CD4-positive, alpha-beta T cell treated with Interleukin-12 subunit alpha and Interleukin-12 subunit beta, for 1 hour (primary cell): ENCODE measurements around the gene LMNTD2.

Source experiments
- DNase-seq: peaks from one replicate; pipeline ENCODE4 v3.0.0-alpha.2; 2020

Gene LMNTD2

GRCh38 chr11:586376-587316, 26.1 kb upstream of the LMNTD2 start:
- no peak for DNase-seq

- no peak for DNase-seq
Observed at GRCh38 chr11:584287-584686, 23.7 kb upstream of the LMNTD2 start.

DNA sequence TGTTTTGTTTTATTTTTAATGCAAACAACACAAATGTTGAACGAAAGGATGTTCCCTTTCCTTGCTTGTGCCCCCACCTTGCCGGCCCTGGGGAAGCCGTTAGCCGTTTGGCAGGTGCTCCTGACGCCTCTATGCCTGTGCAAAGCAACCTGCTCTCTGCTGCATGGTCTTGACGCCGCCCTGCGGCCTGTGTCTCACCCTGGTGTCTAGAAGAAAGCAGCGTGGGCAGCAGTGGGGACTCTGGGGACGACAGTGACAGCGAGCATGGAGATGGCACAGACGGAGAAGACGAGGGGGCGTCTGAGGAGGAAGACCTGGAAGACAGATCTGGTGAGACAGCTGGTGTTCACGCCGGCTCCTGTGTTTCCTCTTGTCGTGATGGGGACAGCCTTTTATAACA, 21.2 kb upstream of the LMNTD2 start:
- DNase-seq: no peak

- DNase-seq: no peak
Observed at GRCh38 chr11:581342-581741, 20.8 kb upstream of the LMNTD2 start.

GRCh38 chr11:579830-580601, 19.5 kb upstream of the LMNTD2 start:
- no peak for DNase-seq

- no peak for DNase-seq
Observed at GRCh38 chr11:578276-579035, 17.9 kb upstream of the LMNTD2 start.

GRCh38 chr11:577611-577894, 17.0 kb upstream of the LMNTD2 start:
- no peak for DNase-seq

- no peak for DNase-seq
Observed at GRCh38 chr11:576811-577610, 16.5 kb upstream of the LMNTD2 start.

DNA sequence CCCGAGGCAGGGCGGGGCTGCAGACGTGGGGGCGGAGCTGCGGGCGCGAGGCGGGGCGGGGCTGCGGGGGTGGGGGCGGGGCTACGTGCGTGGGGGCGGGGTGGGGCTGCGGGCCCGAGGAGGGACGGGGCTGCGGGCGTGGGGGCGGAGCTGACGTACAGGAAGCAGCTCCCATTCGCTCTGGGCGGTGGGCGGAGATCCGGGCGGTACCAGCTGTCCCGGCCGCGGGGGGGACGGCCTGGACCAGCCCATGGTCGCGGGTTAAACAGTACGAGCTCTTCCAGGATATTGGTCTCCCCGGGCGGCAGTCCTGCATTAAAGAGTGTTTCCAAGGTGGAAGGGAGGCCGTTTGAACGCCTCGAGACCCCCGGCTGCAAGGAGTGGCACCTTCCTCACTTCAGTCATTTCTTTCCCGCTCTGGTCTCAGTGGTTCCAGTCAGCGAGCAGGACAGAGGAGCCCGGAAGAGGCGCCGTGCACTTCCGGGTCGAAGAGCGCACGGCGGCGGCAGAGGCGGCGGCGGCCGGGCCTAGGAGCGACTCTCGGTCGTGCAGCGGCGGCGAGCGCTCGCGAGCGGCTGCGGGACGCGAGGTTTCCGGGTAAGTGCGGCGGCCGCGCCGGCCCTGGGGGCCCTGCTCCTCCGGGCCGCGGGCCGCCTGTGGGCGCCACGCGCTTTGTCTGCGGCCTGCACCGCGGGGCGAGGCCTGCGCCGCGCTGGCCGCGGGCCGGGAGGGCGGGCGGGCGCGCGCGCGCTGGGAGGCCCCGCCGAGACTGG, 15.6 kb upstream of the LMNTD2 start, which contains the start of gene PHRF1:
TSS of gene PHRF1 (plus strand) at position 475 of the 773 bp plus-strand sequence. CDS start 5,043 bp downstream, outside the sequence.
- peak; percentile 96 for DNase-seq

DNA sequence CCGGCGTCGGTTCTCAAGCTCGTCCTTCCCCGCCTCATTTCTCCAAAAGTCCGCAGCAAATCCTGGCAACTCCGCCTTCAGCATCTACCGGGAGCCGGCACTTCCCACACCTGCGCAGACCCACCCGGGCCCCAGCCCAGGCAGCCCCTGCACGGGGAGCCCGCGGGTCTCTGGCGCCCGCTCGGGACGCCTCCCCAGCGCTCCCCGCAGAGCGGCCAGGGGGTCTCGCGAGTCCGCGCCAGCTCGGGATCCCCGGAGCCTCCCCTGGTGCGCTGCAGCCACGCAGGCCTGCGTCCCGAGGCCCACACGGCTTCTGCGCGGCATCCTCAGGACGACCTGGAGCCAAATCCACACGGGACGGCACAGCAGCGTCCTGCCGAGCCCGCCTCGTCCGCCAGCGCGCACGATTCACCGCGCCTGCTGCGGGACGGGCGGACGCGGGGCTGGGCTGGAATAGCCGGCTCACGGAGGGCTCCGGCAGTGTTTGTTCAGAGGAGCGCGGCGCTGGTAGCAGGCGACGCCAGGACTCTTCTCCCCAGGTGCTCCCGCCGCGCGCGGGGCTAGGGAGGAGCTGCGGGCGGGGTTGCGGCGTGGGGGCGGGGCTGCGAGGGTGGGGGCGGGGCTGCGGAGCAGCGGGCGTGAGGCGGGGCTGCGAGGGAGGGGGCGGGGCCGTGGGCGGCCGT, 14.9 kb upstream of the LMNTD2 start:
- DNase-seq: no peak

DNA sequence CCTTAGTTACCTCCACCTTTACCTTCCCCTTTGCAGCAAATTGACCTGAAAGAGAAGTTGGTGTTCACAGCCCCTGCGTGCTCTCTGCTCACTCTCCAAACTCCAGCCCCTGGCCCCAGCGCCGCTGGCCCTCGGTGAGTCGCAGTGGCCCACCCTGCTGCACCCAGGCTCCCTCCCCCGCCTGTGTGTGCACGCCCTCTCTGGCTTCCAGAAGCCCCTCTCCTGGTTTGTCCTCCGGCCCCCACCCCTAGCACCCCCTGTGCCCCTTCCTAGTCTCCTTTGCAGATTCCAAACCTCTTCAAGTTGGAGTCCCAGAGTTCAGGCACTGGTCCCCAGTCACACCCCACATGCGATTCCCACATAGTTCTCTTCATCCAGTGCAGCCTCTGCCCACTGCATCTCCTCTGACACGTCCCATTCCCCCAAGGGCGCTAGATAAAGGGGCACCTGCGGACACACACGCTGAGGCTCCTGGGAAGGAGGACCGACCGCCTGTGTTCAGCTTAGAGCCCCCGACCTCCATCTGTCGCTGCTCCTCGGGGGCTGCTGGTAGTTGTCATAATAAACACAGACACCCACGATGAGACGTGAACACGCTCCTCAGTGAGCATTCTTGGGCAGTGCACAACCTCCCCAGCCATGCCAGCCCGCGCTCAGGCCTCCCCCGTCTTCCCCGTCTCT, 14.2 kb upstream of the LMNTD2 start:
- DNase-seq: no peak

- DNase-seq: peak; percentile 41
Observed at GRCh38 chr11:574031-574570, 13.6 kb upstream of the LMNTD2 start.

- no peak for DNase-seq
Observed at GRCh38 chr11:573146-573759, 12.7 kb upstream of the LMNTD2 start.

DNA sequence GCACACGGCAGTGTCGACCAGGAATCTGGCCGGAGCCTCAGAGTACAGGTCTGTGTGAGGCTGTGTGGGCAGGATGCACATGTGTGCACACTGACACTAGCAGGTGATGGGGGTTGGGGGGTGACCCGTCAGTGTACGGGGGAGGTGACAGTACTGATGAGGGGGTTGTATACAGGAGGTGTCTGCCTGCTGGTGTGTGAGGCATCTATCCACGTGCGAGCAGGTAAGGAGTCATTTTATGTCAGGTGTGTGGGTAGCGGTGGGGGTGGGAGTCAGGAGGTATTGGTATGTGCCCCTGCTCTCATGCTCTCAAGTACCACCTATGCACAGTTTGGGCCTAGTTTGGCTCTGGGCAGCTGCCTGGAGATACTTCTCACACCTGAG, 11.3 kb upstream of the LMNTD2 start:
- DNase-seq: no peak

GRCh38 chr11:569158-569885, 8.8 kb upstream of the LMNTD2 start:
- DNase-seq: no peak

DNA sequence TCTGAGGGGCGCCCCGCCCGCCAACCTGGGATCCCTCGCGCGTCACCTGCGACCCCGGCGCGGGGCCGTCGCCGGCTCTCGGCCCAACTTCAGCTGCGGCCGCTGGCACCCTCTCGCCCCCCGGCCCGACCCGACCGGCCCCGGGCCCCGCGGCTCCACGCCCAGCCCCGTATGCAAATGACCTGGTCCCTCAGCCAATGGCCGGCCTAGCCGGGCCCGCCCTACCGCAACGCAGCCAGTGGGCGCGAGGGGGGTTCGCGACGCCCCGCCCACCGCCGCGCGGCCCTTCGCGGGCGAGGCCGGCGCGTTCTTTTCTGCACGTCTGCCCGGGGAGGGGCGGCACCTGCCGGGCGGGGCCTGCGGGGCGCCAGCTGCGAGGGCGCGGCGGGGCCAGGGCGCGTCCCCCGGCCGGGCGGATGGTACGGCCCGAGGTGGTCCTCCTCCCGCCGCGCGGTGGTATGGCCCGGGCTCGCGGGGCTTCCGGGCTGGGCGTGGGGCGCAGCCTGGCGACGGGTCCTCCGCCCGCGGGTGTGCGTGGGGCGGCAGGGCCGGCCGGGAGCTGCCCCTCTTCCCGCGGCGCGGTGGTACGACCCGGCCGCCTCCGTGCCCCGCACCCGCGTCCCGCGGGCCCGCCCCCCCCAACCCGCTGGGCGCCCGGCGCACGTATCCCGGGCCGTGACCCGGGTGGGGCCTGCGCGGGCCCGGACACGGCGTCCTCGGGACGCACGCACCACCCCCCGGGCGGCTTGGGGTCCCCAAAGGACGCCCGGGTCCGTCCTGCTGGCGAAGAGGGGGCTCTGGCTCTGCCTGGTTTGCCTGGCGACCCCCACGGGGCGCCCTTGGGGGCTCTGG, 8.0 kb upstream of the LMNTD2 start:
- peak; percentile 96 for DNase-seq

DNA sequence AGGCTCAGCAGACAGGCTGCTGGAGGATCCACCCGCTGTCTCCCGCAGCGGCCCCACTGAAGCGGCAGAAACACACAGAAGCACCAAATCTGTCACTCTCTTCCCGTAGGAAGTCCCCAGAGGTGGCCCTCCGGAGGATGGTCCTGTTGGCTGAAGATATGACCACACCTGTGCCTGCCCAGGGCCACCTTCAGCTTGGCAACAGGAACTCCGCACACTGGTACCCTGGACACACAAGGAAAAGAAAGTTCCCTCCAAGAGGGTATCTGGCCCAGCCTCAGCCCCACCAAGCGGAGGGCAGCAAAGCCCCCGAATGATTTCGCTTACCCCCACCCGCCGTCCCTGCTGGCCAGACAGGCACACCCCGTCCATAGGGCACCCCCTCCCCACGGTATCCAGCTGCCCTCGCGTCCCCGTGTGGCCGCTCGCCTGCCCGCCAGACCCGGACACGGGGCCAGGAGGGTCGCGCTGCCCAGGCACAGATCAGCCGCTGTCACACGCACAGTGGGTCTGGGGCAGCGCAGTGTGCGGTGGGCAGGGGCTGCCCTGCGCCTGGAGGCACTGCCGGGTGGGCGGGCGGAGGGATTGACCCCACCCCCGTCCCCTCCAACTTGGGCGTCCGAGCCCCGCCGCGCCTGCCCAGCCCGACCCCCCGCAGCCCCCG, 7.2 kb upstream of the LMNTD2 start:
- DNase-seq: no peak
